Stimulated activated effector memory CD8-positive, alpha-beta T cell treated with anti-CD3 and anti-CD28 coated beads, Interleukin-12 subunit alpha, Interleukin-12 subunit beta, amount 100 ng/mL, for 72 hours (primary cell): ENCODE measurements around the gene ACTG2.
"Not testable (repeated sequence)": the region's sequence is repeated elsewhere in the genome, so short reads cannot be mapped to it uniquely, and the experiment has no call there.

ENCODE experiments used
- ATAC-seq: fragments of 150-1000 bp; cut with Tn5 transposase; 2 replicates; pipeline ENCODE4 v1.10.0; 2021
- DNase-seq, 2 donors: peaks; one replicate each; pipeline ENCODE4 v3.0.0; 2021 to 2022; ENCODE audit warnings: low spot score in 2 of 2
- H3K27ac Mint-ChIP-seq: one replicate; pipeline ENCODE4 v1.8.0; 2022; ENCODE audit warnings: mild to moderate bottlenecking, mixed read lengths
- H3K36me3 Mint-ChIP-seq: one replicate; pipeline ENCODE4 v1.8.0; 2022; ENCODE audit warnings: mild to moderate bottlenecking, mixed read lengths
- H3K4me1 Mint-ChIP-seq: one replicate; pipeline ENCODE4 v1.8.0; 2022; ENCODE audit warnings: mixed read lengths
- H3K4me3 Mint-ChIP-seq: one replicate; pipeline ENCODE4 v1.8.0; 2022; ENCODE audit warnings: mild to moderate bottlenecking, mixed read lengths
- H3K9me3 Mint-ChIP-seq: one replicate; pipeline ENCODE4 v1.8.0; 2022; ENCODE audit warnings: mixed read lengths

ACTG2 gene

DNA sequence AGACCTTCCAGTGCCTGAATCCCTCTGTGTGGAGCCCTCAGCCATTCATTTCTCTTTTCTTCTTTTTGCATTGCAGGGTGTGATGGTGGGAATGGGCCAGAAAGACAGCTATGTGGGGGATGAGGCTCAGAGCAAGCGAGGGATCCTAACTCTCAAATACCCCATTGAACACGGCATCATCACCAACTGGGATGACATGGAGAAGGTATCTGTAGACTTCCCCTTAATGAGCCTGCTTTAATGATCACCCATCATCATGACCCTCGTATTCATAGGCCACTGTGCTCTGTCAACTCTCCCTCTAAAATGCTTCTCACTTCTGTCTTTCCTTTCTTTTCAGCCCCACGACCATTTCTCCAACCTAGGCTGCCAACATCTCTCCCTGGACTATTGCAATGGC is 9.5 kb downstream of the ACTG2 start:
- Mint-ChIP-seq H3K4me3 (no peak overlapping the region), H3K9me3 (no peaks in the 10 kb centered on the region), H3K4me1 (peaks cover 7% of the 10 kb centered on the region), H3K27ac (no peak overlapping the region), H3K36me3 (no peaks in the 10 kb centered on the region)
- peak in 1 of 2 donors; percentile 25 for DNase-seq
- no peak for ATAC-seq

DNA sequence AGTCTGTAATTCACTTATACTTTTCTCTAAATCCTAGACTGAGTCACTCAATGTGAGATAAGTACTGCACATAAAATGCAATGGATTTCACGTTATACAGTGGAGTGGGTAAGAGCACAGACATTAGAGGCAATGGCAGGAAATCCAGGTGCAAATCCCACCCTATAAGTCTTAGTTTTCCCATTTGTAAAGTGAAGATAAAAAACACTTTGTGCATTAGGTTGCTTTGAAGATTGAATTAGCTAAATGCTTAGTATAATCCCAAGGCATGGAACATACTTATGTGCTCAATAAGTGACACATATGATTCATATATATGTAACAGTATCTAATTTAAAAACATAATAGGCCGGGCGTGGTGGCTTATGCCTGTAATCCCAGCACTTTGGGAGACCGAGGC is 10.5 kb downstream of the ACTG2 start:
- no peak for ATAC-seq
- no peak for DNase-seq
- Mint-ChIP-seq H3K9me3 (no peaks in the 10 kb centered on the region), H3K27ac (no peak overlapping the region), H3K4me3 (no peak overlapping the region), H3K36me3 (no peaks in the 10 kb centered on the region), H3K4me1 (peaks cover 7% of the 10 kb centered on the region)

DNA sequence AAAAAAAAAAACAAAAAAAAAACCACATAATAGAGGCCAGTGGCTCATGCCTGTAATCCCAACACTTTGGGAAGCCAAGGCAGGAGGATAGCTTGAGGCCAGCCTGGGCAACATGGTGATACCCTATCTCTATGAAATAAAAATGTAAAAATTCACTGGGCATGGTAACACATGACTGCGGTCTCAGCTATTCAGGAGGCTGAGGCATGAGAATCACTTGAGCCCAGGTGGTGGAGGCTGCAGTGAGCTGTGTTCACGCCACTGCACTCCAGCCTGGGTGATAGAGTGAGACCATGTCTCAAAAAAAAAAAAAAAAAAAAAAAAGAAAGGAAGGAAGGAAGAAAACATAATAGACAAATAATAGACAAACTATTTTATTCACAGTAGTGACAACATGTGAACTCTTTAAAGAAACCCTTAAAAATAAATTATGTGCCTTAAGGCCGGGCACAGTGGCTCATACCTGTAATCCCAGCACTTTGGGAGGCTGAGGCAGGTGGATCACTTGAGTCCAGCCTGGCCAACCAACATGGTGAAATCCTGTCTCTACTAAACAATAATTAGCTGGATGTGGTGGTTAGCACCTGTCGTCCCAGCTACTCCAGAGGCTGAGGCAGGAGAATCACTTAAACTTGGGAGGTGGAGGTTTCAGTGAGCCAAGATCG is 11.3 kb downstream of the ACTG2 start:
- H3K27ac Mint-ChIP-seq, H3K4me3 Mint-ChIP-seq, H3K9me3 Mint-ChIP-seq, ATAC-seq, H3K4me1 Mint-ChIP-seq, H3K36me3 Mint-ChIP-seq: not testable (repeated sequence)
- peak in 1 of 2 donors; percentile 25 for DNase-seq

DNA sequence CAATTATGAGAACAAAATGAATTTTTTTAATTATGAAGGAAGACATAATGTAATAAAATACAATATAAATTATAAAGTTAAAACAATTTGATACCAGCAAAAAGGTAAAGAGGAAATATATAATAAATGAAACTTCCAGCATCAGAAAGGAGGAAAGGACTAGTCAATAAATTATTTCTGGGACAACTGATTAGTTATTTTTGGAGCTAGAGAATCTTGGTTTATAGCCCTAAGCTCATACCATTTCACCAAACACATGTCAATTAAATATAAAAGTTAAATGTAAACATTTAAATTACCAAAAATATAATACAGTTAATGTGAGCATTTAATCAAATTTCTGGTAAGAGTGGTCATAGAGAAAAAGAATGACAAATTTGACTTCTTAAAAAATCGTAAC is 12.1 kb downstream of the ACTG2 start:
- no peaks in the 10 kb centered on the region for H3K9me3 Mint-ChIP-seq
- no peak overlapping the region for H3K27ac Mint-ChIP-seq
- H3K36me3 Mint-ChIP-seq, result no peaks in the 10 kb centered on the region
- no peak for DNase-seq
- no peak for ATAC-seq
- H3K4me3 Mint-ChIP-seq, result no peak overlapping the region
- H3K4me1 Mint-ChIP-seq, result peaks cover 8% of the 10 kb centered on the region

DNA sequence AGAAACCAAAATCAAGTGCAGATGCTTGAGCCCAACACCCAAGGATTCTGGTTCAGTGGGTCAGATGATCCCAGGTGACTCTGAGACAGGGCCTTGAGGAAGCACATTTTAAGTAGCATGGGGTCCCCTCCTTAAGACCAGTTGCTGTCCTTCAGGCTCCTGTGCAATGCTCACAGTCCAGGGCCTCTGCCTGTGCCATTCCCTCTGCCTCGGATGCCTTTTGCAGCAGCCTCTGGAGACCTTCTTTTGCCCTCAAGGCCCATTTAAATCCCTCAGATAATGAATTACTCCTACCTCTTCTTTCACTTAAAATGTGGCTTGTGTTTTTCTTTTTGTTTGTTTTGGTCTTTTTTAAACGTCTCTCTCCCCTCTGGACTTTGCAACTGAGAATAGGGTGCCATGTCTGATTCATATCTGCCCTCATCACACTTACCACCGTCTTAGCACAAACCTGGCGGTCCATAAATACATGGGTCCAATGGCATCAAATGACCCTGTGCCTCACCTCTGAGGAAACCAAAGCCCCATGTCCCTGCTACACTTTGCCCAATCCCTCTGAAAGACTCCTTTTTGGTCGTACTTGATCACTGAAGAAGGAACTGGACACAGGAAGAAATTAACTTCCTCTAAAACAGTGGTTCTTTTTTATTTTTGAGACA is 14.2 kb downstream of the ACTG2 start:
- Mint-ChIP-seq H3K36me3 (no peaks in the 10 kb centered on the region), H3K27ac (peak overlapping the region; percentile 74), H3K4me3 (no peak overlapping the region), H3K4me1 (peaks cover 8% of the 10 kb centered on the region), H3K9me3 (no peaks in the 10 kb centered on the region)
- no peak for ATAC-seq
- no peak for DNase-seq

DNA sequence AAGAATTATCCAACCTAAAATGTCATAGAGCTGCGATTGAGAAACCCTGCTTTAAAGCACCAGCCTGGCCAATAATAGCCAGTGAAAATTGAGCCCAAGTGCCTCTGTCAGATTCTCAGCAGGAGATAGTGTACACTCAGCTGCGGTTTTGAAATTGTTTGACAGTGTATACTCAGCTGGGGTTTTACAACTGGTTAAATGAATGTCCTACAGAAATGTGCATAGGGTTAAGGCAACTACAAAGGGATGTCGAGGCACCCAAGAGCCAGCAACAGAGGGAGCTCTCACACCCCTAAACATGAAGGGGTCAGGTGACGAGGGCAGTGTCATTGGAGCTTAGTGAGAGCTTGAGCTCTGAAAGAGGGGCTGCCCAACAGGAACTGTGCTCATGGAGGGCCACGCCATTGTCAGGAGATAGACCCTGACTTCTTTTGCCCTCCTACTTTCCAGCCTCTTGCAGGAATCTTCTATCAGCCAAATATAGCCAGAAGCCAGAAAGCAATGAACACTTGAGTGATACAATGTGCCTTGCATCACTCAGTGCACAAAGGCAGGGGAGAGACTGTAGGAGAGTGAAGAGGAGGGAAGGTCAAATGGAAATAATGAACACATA is 15.1 kb downstream of the ACTG2 start:
- peak; percentile 29 to 67 for DNase-seq
- no peaks in the 10 kb centered on the region for H3K9me3 Mint-ChIP-seq

DNA sequence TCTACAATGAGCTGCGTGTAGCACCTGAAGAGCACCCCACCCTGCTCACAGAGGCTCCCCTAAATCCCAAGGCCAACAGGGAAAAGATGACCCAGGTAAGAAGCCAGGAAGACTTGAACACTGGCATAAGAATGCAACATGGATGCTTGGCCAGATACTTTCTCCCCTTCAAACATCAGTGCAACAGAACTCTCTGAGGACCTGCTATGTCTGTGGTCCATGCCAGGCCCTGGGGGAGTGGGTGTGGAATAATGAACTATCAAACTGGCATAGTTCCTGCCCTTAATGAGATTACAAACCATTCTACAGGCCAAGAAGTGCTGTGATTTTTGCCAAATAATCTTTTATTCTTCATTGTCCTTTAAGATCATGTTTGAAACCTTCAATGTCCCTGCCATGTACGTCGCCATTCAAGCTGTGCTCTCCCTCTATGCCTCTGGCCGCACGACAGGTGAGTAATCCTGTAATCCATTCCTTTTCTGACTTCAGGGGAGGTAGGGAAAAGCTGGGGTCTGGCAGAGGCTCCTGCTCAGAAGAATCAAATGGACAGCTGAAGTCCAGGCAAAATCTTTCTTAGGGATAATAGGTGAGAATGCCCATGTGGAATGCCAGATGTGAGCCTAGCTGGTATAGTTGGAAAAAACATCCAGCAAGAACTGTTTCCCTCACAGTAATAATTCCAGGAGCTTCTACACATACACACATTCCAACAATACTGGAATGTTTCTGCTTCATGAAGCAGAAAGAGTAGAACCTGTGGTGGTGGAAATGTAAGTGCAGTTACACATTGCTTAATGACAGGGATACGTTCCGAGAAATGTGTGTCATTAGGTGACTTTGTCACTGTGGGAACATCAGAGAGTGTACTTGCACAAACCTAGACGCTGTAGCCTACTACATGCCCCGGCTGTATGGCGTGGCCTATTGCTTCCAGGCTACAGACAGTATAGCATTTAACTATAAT is 16.2 kb downstream of the ACTG2 start:
- Mint-ChIP-seq H3K27ac (peak overlapping the region; percentile 74), H3K9me3 (no peaks in the 10 kb centered on the region)

More for the DNA sequence above, 15.1 kb downstream of the ACTG2 start:
- peak; percentile 93 for ATAC-seq
- no peak overlapping the region for H3K4me3 Mint-ChIP-seq
- peaks cover 8% of the 10 kb centered on the region for H3K4me1 Mint-ChIP-seq
- H3K27ac Mint-ChIP-seq, result peak overlapping the region; percentile 74
- no peaks in the 10 kb centered on the region for H3K36me3 Mint-ChIP-seq

DNA sequence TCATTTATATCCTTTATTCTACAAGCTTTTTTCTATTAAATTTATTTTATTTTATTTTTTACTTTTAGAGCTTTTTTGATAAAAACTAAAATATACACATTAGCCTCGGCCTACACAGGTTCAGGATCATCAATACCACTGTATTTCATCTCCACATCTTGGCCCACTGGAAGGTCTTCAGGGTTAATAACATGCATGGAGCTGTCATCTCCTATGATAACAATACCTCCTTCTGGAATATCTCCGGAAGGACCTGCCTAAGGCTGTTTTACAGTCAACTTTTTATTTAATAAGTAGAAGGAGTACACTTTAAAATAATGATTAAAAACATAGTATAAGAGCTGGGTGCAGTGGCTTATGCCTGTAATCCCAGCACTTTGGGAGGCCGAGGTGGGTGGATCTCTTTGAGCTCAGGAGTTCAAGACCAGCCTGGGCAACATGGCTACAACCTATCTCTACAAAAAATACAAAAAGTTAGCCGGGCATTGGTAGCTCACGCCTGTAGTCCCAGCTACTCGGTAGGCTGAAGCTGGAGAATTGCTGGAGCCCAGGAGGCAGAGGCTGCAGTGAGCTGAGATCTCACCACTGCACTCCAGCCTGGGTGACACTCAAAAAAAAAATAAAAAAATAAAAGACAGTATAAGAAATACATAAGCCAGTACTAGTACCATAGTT is 18.2 kb downstream of the ACTG2 start:
- no peaks in the 10 kb centered on the region for H3K9me3 Mint-ChIP-seq

More for the DNA sequence above, 16.2 kb downstream of the ACTG2 start:
- DNase-seq (no peak), ATAC-seq (no peak)
- H3K4me3 Mint-ChIP-seq, result no peak overlapping the region
- peaks cover 8% of the 10 kb centered on the region for H3K4me1 Mint-ChIP-seq
- no peaks in the 10 kb centered on the region for H3K36me3 Mint-ChIP-seq

DNA sequence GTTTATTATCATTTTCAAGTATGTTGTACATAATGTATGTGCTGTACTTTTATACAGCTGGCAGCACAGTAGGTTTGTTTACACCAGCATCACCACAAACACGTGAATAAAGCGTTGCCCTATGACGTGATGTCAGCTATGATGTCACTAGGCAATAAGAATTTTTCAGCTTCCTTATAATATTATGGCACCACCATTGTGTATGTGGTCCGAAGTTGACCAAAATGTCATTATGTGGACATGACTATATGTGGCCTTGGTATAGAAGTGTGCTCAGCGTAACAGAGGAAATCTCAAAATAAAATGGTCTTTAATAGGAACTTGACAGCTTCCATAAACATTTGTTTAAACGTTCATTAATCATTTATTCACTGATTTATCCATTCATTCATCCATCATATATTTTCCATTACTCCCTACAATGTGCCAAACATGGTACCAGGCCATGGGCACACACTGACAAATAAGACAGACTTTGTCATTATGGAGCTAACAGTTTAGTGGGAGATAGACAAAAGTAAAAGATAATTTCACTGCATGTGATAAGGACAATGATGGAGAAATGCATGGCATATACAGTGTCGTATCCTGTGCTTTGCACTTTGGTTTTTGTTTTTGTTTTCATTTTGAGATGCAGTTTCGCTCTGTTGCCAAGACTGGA is 18.9 kb downstream of the ACTG2 start:
- DNase-seq (no peak), ATAC-seq (no peak)
- H3K4me3 Mint-ChIP-seq, result no peak overlapping the region
- no peak overlapping the region for H3K27ac Mint-ChIP-seq
- no peaks in the 10 kb centered on the region for H3K9me3 Mint-ChIP-seq
- no peaks in the 10 kb centered on the region for H3K36me3 Mint-ChIP-seq
- H3K4me1 Mint-ChIP-seq, result peaks cover 8% of the 10 kb centered on the region

More for the DNA sequence above, 18.2 kb downstream of the ACTG2 start:
- ATAC-seq, result no peak
- Mint-ChIP-seq H3K36me3 (no peaks in the 10 kb centered on the region), H3K27ac (no peak overlapping the region), H3K4me3 (no peak overlapping the region), H3K4me1 (peaks cover 8% of the 10 kb centered on the region)
- DNase-seq, result no peak

DNA sequence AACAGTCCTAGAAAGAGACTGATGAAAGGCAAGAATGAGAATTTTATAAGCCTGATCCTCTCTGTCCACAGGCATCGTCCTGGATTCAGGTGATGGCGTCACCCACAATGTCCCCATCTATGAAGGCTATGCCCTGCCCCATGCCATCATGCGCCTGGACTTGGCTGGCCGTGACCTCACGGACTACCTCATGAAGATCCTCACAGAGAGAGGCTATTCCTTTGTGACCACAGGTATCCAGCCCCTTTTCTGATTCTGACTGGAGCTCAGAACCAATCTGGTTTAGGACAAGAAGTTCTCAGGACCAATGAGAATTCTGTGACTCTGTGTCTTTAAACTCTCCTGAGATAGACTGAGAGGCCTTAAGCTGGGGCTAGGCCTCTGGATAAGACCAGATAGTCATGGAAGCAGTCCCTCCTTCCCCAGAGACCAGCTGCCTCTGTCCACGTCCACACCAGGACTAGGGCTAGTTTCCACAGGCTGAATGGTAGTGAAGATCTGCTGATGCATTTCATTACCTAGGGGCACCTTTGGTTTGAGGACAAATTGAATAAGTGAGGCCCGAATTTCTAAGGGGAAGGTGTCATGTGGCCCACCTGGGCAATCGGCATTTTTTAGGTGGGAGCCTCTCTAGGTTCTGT is 20.7 kb downstream of the ACTG2 start:
- H3K4me3 Mint-ChIP-seq, result no peak overlapping the region
- H3K27ac Mint-ChIP-seq, result no peak overlapping the region
- no peaks in the 10 kb centered on the region for H3K36me3 Mint-ChIP-seq
- no peaks in the 10 kb centered on the region for H3K9me3 Mint-ChIP-seq
- DNase-seq (no peak), ATAC-seq (no peak)
- no peaks in the 10 kb centered on the region for H3K4me1 Mint-ChIP-seq

DNA sequence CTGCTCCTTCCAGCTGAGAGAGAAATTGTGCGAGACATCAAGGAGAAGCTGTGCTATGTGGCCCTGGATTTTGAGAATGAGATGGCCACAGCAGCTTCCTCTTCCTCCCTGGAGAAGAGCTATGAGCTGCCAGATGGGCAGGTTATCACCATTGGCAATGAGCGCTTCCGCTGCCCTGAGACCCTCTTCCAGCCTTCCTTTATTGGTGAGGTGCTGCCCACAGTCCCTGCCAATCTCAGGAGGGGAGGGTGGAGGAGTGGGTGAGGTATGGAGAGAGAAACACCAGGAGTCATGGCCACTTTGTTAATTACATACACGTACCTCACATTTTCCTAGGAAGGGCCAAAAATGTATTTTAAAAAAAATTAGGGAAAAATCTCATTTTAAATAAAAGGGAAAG is 21.9 kb downstream of the ACTG2 start:
- ATAC-seq, result no peak
- Mint-ChIP-seq H3K36me3 (no peaks in the 10 kb centered on the region), H3K4me1 (no peaks in the 10 kb centered on the region), H3K9me3 (no peaks in the 10 kb centered on the region), H3K27ac (no peak overlapping the region), H3K4me3 (no peak overlapping the region)
- DNase-seq, result no peak

DNA sequence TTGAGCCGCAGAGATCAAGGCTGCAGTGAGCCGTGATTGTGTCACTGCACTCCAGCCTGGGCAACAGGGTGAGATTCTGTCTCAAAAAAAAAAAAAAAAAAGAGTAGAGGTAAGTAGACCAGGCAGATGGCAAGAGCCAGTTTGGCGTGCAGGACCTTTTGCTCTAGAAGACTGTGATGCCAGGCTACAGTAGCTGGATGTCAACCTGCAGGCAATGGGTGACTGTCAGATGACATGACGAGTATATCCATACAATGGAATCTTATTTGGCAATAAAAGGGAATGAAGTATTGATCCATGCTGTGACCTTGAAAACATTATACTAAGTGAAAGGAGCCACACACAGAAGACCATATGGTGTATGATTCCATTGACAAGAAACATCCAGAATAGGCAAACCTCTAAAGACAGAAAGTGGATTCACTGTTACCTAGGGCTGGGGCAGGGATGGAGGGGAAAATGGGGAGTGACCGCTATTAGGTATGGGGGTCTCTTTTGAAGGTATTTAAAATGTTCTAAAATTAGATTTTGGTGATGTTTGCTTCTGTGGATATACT is 22.7 kb downstream of the ACTG2 start:
- Mint-ChIP-seq H3K9me3 (no peaks in the 10 kb centered on the region), H3K27ac (no peak overlapping the region), H3K36me3 (no peaks in the 10 kb centered on the region), H3K4me1 (no peaks in the 10 kb centered on the region), H3K4me3 (no peak overlapping the region)
- ATAC-seq (no peak), DNase-seq (no peak)

DNA sequence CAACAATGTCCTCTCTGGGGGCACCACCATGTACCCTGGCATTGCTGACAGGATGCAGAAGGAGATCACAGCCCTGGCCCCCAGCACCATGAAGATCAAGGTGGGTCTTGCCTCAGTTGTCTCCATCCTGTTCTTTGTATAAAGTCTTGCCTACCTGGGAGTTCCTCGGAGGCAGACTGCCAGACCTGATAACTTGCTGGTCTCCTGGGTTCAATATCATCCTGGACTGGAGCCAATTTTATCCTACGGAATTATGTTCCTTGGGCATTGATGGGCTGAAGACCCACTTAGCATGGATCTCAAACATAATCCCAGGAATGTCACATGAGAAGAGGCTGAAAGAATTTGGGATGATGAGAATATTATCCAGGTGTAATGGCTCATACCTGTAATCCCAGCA is 23.9 kb downstream of the ACTG2 start:
- H3K4me1 Mint-ChIP-seq, result no peaks in the 10 kb centered on the region
- H3K4me3 Mint-ChIP-seq, result no peak overlapping the region
- no peaks in the 10 kb centered on the region for H3K9me3 Mint-ChIP-seq
- DNase-seq (no peak), ATAC-seq (no peak)
- no peak overlapping the region for H3K27ac Mint-ChIP-seq
- H3K36me3 Mint-ChIP-seq, result no peaks in the 10 kb centered on the region

DNA sequence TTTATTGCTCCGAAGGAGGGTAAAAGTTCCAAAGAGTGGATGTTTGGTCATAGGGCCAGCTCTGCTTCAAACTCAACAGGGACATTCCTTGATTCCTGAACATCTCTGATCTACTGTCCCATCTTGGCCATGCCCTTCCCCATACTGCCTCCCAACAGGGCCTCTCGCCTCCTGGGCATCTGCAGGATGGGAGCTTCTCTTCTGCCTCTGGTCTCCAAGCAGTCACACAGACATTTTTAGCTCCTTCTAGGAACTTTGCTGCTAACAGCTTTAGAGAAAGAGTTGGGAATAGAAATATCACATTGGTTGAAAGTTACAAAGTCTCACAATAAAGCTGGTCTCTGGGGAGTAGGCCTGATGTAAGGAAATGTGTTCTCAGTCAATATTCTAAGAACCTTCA is 24.5 kb downstream of the ACTG2 start:
- Mint-ChIP-seq H3K36me3 (no peaks in the 10 kb centered on the region), H3K27ac (no peak overlapping the region), H3K9me3 (no peaks in the 10 kb centered on the region), H3K4me1 (no peaks in the 10 kb centered on the region), H3K4me3 (no peak overlapping the region)
- ATAC-seq (no peak), DNase-seq (no peak)
